ENCODE measurements around the gene RMC1. TPM values are rescaled to one million over a fixed set of nuclear protein-coding genes. Genes with fewer than 3 reads are reported as not detected.

Gene RMC1
- total RNA-seq, 4 donors from 2014 or later = 4.4 to 34.1 (median 26.6) TPM

DNA sequence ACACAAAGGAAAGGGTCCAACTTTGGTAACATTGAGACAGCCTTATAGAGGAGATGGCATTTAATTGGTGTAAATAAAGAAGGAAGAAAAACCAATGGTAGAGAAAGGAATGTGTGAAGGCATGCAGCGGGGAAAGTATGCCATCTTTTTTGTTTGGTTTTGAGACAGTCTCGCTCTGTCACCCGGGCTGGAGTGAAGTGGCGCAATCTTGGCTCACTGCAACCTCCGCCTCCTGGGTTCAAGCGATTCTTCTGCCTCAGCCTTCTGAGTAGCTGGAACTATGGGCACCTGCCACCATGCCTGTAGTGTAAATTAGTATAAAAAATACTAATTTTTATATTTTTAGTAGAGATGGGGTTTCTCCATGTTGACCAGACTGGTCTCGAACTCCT, 43.8 kb upstream of the RMC1 start:
- 93 to 94% methylated on average over 7 of the region's 7 CpGs for WGBS, 2 donors (ENCODE audit: low coverage in 1 of 2)
- Histone ChIP-seq H3K36me3 (peaks cover 0 to 24% (median 11%) of the 10 kb centered on the region in 4 donors), H3K27ac (peak overlapping the region in 3 of 4 donors; percentile 15 to 72 (median 63)), H3K9me3 (no peaks in the 10 kb centered on the region), H3K4me1 (peaks cover 0 to 73% (median 55%) of the 10 kb centered on the region in 4 donors), H3K27me3 (no peaks in the 10 kb centered on the region), H3K4me3 (peak overlapping the region in 1 of 4 donors; percentile 14)
- intact Hi-C loops (cut with DNase I; ENCODE audit: low total_unique reads) (no loop called here), in situ Hi-C loops (cut with MboI; ENCODE audit: low pct_ligation_motif_present in 1 of 4, low pct_unique_long_range_greater_than_20kb in 1 of 4, low sequenced_read_pairs in 3 of 4) (no loop called here)
- no peak for DNase-seq
- no peak for TF ChIP-seq POLR2A (IDR thresholded peaks at IDR 0.05)
- no peak for TF ChIP-seq EP300 (IDR thresholded peaks at IDR 0.05; ENCODE audit: low read depth)
- TF ChIP-seq CTCF (IDR thresholded peaks at IDR 0.05) = no peak
- no peak for TF ChIP-seq POLR2AphosphoS5 (IDR thresholded peaks at IDR 0.05)

DNA sequence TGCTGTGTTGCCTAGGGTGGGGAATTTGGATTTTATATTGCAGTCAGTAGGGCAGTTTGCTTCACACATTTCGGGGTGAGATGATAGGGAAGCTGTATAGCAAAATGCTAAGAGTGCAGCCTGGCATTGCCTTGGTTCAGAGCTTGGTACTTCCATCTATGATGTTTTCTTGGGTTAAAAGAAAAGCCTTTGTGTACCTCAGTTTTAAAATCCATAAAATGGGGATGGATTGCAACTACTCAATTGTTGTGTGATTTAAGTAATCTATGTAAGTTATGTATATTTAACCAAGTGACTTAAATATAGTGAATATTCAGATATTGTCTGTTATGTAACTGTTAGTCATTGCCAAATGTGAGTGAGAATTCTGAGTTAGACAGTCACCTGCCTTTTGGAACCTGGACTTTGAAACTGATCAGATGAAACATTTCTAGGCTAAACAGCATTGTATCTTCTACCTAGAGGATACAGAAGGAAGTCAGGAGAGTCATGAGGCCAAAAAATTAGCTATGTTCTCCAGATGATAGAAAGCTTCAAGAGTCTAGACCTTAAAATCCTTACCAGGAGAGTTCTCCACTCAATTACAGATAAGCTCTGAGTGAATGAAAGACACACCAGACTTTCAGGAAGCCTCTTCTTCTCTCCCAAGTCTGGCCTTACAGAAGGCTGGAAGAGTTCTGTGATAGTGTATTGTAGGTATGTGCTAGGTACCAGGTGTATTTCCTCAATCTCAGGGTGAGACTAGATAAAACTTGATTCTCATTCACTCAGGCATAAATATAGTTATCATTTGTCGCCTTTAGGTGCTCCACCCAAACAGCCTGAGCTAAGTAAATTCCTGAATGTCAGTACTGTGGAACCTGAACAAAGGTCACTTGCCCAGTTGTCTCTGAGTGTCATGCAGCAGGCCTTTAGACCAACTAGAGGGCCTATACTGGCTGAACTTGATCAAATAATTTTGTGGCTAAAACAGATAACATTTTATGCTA, 42.7 kb upstream of the RMC1 start:
- H3K4me3 ChIP-seq = no peak overlapping the region
- intact Hi-C loops (cut with DNase I; ENCODE audit: low total_unique reads) = no loop called here

DNA sequence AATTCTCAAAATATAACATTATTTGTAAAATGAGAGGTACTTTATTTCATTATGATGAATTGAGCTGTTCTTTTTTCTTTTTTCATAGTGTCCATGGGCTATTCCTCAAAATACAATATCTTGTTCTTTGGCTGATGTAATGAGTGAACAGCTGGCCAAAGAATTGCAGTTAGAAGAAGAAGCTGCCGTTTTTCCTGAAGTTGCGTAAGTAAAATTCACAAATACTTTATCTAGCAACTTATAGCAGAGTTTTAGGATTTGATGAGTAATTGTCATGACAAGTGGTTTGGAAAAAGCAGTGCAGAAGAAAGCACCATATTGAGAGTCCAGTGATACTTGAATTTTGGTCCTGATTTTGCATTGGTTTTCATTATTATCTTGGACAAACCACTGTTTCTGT, 40.4 kb upstream of the RMC1 start:
- H3K36me3 ChIP-seq = peaks cover 2 to 49% (median 27%) of the 10 kb centered on the region in 4 donors
- no peaks in the 10 kb centered on the region for H3K27me3 ChIP-seq
- intact Hi-C loops (cut with DNase I; ENCODE audit: low total_unique reads) = no loop called here
- in situ Hi-C loops (cut with MboI; ENCODE audit: low pct_ligation_motif_present in 1 of 4, low pct_unique_long_range_greater_than_20kb in 1 of 4, low sequenced_read_pairs in 3 of 4) = no loop called here
- WGBS, 2 donors (ENCODE audit: low coverage in 1 of 2) = 84% methylated on average over 2 of the region's 2 CpGs
- no peak overlapping the region for H3K4me3 ChIP-seq
- H3K4me1 ChIP-seq = peaks cover 0 to 39% (median 33%) of the 10 kb centered on the region in 4 donors
- no peak for TF ChIP-seq POLR2A (IDR thresholded peaks at IDR 0.05)
- no peak for TF ChIP-seq CTCF (IDR thresholded peaks at IDR 0.05)
- TF ChIP-seq POLR2AphosphoS5 (IDR thresholded peaks at IDR 0.05) = no peak
- TF ChIP-seq EP300 (IDR thresholded peaks at IDR 0.05; ENCODE audit: low read depth) = no peak
- H3K9me3 ChIP-seq = no peaks in the 10 kb centered on the region
- no peak overlapping the region for H3K27ac ChIP-seq
- DNase-seq = no peak

More for the DNA sequence above, 42.7 kb upstream of the RMC1 start:
- no peaks in the 10 kb centered on the region for H3K27me3 ChIP-seq
- WGBS, 2 donors (ENCODE audit: low coverage in 1 of 2) = 77 to 86% methylated on average over 1 to 2 of the region's 2 CpGs
- TF ChIP-seq POLR2A (IDR thresholded peaks at IDR 0.05) (peak; percentile 26), EP300 (IDR thresholded peaks at IDR 0.05; ENCODE audit: low read depth) (peak; percentile 4), POLR2AphosphoS5 (IDR thresholded peaks at IDR 0.05) (peak in 2 of 3 donors; percentile 43 to 61), CTCF (IDR thresholded peaks at IDR 0.05) (no peak)
- H3K4me1 ChIP-seq = peaks cover 0 to 62% (median 47%) of the 10 kb centered on the region in 4 donors
- H3K27ac ChIP-seq = peak overlapping the region; percentile 38 to 72 (median 61)
- peaks cover 2 to 28% (median 16%) of the 10 kb centered on the region in 4 donors for H3K36me3 ChIP-seq
- in situ Hi-C loops (cut with MboI; ENCODE audit: low pct_ligation_motif_present in 1 of 4, low pct_unique_long_range_greater_than_20kb in 1 of 4, low sequenced_read_pairs in 3 of 4) = no loop called here
- no peaks in the 10 kb centered on the region for H3K9me3 ChIP-seq
- peak; percentile 36 for DNase-seq

- intact Hi-C loops (cut with DNase I; ENCODE audit: low total_unique reads) (no loop called here), in situ Hi-C loops (cut with MboI; ENCODE audit: low pct_ligation_motif_present in 1 of 4, low pct_unique_long_range_greater_than_20kb in 1 of 4, low sequenced_read_pairs in 3 of 4) (no loop called here)
- no peak overlapping the region for H3K4me3 ChIP-seq
- H3K9me3 ChIP-seq = no peaks in the 10 kb centered on the region
- no peak for DNase-seq
- H3K27ac ChIP-seq = no peak overlapping the region
- no peaks in the 10 kb centered on the region for H3K27me3 ChIP-seq
- TF ChIP-seq EP300 (IDR thresholded peaks at IDR 0.05; ENCODE audit: low read depth) (no peak), POLR2A (IDR thresholded peaks at IDR 0.05) (no peak), CTCF (IDR thresholded peaks at IDR 0.05) (no peak), POLR2AphosphoS5 (IDR thresholded peaks at IDR 0.05) (no peak)
- H3K36me3 ChIP-seq = peaks cover 2 to 84% (median 41%) of the 10 kb centered on the region in 4 donors
- WGBS, 2 donors (ENCODE audit: low coverage in 1 of 2) = 97% methylated on average over 3 of the region's 3 CpGs; no CpG with 5 or more reads in 1 of the 2 donors
- no peaks in the 10 kb centered on the region for H3K4me1 ChIP-seq
Observed at GRCh38 chr18:23468753-23469459, 34.4 kb upstream of the RMC1 start.

Measured in transverse colon (tissue), 4 donors.